Neural progenitor cell (in vitro differentiated cells): ENCODE results near the gene ADAMTS20. TPM values are rescaled to one million over a fixed set of nuclear protein-coding genes. Genes with fewer than 3 reads are reported as not detected.

Source experiments
- DNase-seq: peaks from one replicate; pipeline ENCODE4 v3.0.0-alpha.2; 2016; ENCODE audit warnings: low spot score
- H2AFZ ChIP-seq: fragments of 200-600 bp; sonication (generic); replicated peaks from 2 replicates; pipeline ENCODE4 v1.6.1; 2016; ENCODE audit warnings: antibody characterized with exemption
- H3F3A ChIP-seq: fragments of 200-600 bp; sonication (generic); 2 replicates; pipeline ENCODE4 v1.6.1; 2016; ENCODE audit warnings: antibody characterized with exemption, low read depth
- H3K27ac ChIP-seq: fragments of 200-600 bp; sonication (generic); 2 replicates; pipeline ENCODE4 v1.5.1; 2016; ENCODE audit warnings: mild to moderate bottlenecking
- H3K27me3 ChIP-seq: fragments of 200-600 bp; sonication (generic); 2 replicates; pipeline ENCODE4 v1.6.1; 2016; ENCODE audit warnings: mild to moderate bottlenecking, moderate library complexity
- H3K36me3 ChIP-seq: fragments of 200-600 bp; sonication (generic); 2 replicates; pipeline ENCODE4 v1.5.1; 2016
- H3K4me1 ChIP-seq: fragments of 200-600 bp; sonication (generic); 2 replicates; pipeline ENCODE4 v1.6.1; 2016; ENCODE audit warnings: mixed run types
- H3K4me2 ChIP-seq: fragments of 200-600 bp; sonication (generic); 2 replicates; pipeline ENCODE4 v1.6.1; 2016
- H3K4me3 ChIP-seq: fragments of 200-600 bp; sonication (generic); 2 replicates; pipeline ENCODE4 v1.5.1; 2016
- H3K79me2 ChIP-seq: fragments of 200-600 bp; sonication (generic); 2 replicates; pipeline ENCODE4 v1.6.1; 2016; ENCODE audit warnings: low read depth
- H3K9ac ChIP-seq: fragments of 200-600 bp; sonication (generic); 2 replicates; pipeline ENCODE4 v1.6.1; 2016
- H3K9me3 ChIP-seq: fragments of 200-600 bp; sonication (generic); 2 replicates; pipeline ENCODE4 v1.5.1; 2016; ENCODE audit warnings: low read depth
- H4K20me1 ChIP-seq: fragments of 200-600 bp; sonication (generic); 2 replicates; pipeline ENCODE4 v1.6.1; 2016; ENCODE audit warnings: low read depth
- H3K27ac Mint-ChIP-seq: 3 replicates; pipeline ENCODE4 v1.8.0; 2021; ENCODE audit warnings: mixed read lengths
- H3K27me3 Mint-ChIP-seq: 2 replicates; pipeline ENCODE4 v1.8.0; 2022; ENCODE audit warnings: low read depth, mild to moderate bottlenecking, inconsistent platforms, moderate library complexity, mixed read lengths; ENCODE audit not compliant: insufficient read depth
- H3K36me3 Mint-ChIP-seq: 3 replicates; pipeline ENCODE4 v1.8.0; 2021; ENCODE audit warnings: mixed read lengths
- H3K4me1 Mint-ChIP-seq: 3 replicates; pipeline ENCODE4 v1.8.0; 2021; ENCODE audit warnings: mixed read lengths
- H3K4me3 Mint-ChIP-seq: 3 replicates; pipeline ENCODE4 v1.8.0; 2021; ENCODE audit warnings: mild to moderate bottlenecking, moderate library complexity, mixed read lengths
- H3K9me3 Mint-ChIP-seq: 3 replicates; pipeline ENCODE4 v1.8.0; 2020; ENCODE audit warnings: mixed read lengths
- EZH2 ChIP-seq: fragments of 200-600 bp; sonication (generic); IDR thresholded peaks from 2 replicates; pipeline ENCODE4 v1.6.1; 2017; ENCODE audit warnings: antibody characterized with exemption, mild to moderate bottlenecking, moderate library complexity
- EZH2phosphoT487 ChIP-seq: fragments of 200-600 bp; sonication (generic); IDR thresholded peaks from 2 replicates; pipeline ENCODE4 v1.6.1; 2017; ENCODE audit warnings: antibody characterized with exemption
- total RNA-seq: library from RNA; depleted of rRNA; stranded (reverse); fragments of >200 nt; gene quantifications from 2 replicates; pipeline ENCODE4 v1.2.3, GENCODE V29; 2015; ENCODE audit warnings: low replicate concordance
- TF ChIP-seq, protein P1 (sequence below): fragments of 200-600 bp; sonication (generic); IDR thresholded peaks from 2 replicates; pipeline ENCODE4 v1.5.1; 2017; ENCODE audit warnings: antibody characterized with exemption, mild to moderate bottlenecking

The ADAMTS20 gene
- total RNA-seq, 1 donor from 2014 or later, result 10.9 TPM

DNA sequence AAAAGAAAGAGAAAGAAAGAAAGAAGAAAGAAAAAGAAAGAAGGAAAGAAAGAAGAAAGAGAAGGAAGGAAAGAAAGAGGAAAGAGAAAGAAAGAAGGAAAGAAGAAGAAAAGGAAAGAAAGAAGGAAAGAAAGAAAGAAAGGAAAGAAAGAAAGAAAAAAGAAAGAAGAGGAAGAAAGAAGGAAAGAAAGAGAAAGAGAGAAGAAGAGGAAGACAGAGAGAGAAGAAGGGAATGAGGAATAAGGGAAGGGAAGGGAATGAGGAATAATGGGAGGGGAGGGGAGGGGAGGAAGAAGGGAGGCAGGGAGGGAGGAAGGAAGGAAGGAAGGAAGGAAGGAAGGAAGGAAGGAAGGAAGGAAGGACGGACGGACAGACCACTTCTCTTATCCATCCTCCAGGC, 246.9 kb downstream of the ADAMTS20 start:
- Mint-ChIP-seq H3K4me3 (no peak overlapping the region), H3K4me1 (no peaks in the 10 kb centered on the region), H3K27me3 (peaks cover 3% of the 10 kb centered on the region), H3K36me3 (no peaks in the 10 kb centered on the region), H3K9me3 (no peaks in the 10 kb centered on the region), H3K27ac (no peak overlapping the region)
- Histone ChIP-seq H3K9ac (no peak overlapping the region), H2AFZ (no peak overlapping the region), H3K4me3 (no peak overlapping the region), H3K9me3 (no peaks in the 10 kb centered on the region), H3F3A (no peaks in the 10 kb centered on the region), H3K36me3 (no peaks in the 10 kb centered on the region), H3K27ac (no peak overlapping the region), H4K20me1 (no peaks in the 10 kb centered on the region), H3K4me2 (no peak overlapping the region), H3K4me1 (no peaks in the 10 kb centered on the region), H3K27me3 (no peaks in the 10 kb centered on the region), H3K79me2 (no peaks in the 10 kb centered on the region)
- DNase-seq, result no peak
- TF ChIP-seq EZH2 (no peak), EZH2phosphoT487 (no peak)
- TF ChIP-seq, protein P1, sequence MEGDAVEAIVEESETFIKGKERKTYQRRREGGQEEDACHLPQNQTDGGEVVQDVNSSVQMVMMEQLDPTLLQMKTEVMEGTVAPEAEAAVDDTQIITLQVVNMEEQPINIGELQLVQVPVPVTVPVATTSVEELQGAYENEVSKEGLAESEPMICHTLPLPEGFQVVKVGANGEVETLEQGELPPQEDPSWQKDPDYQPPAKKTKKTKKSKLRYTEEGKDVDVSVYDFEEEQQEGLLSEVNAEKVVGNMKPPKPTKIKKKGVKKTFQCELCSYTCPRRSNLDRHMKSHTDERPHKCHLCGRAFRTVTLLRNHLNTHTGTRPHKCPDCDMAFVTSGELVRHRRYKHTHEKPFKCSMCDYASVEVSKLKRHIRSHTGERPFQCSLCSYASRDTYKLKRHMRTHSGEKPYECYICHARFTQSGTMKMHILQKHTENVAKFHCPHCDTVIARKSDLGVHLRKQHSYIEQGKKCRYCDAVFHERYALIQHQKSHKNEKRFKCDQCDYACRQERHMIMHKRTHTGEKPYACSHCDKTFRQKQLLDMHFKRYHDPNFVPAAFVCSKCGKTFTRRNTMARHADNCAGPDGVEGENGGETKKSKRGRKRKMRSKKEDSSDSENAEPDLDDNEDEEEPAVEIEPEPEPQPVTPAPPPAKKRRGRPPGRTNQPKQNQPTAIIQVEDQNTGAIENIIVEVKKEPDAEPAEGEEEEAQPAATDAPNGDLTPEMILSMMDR, result no peak

Other genes with a start within 250 kb of the ADAMTS20 start
- gene PUS7L, start 206.6 kb upstream of the ADAMTS20 start, total RNA-seq, result 23.4 and 42.6 TPM in 2 replicates
- gene IRAK4, start 206.7 kb upstream of the ADAMTS20 start, total RNA-seq, result 9.9 and 23.6 TPM in 2 replicates